ENCODE measurements around the gene TMEM179. TPM values are rescaled to one million over a fixed set of nuclear protein-coding genes. Genes with fewer than 3 reads are reported as not detected.

TMEM179 gene
- total RNA-seq, 2 donors from 2014 or later, result 0.52 to 2.2 TPM

DNA sequence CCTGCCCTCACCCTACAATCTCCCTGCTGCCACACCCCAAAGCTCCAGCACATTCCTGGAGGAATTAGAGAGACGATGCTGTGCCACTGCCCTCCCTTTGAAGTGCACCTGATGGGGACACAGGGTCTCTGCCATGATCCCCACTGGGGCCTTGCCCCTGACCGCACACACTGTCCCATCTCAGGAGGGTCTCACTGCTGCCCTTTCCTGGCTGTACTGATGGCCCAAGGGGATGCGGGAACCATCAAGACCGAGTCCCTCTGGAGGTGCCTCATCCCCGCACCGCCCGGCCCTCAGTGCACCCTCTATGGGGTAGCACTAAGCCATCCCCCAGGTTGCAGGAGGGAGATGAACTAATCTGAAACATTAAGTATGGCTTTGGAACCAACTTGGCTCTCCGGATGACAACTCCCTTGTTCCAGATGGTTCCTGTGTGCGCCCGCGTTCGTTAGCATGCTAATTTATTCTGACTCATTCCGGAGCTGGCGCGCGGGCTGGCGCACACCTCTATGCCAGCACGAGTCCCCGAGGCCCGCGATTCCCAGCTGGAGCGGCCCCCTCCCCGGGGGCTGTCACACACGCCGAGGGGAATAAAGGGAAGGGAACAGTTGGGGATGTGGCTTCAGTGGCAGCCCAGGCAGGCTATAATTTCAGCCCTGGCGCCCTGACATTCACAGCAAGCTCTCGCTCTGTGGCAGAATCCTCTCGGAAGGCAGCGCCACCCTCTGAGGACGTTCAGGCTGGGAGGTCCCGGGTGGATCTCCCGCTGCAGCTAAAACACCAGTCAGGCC is 59.2 kb downstream of the TMEM179 start:
- Histone ChIP-seq H3K4me3 (no peak overlapping the region), H3K36me3 (no peaks in the 10 kb centered on the region), H3K4me1 (peaks cover 0 to 7% of the 10 kb centered on the region in 2 donors), H3K9me3 (no peaks in the 10 kb centered on the region), H3K27me3 (no peaks in the 10 kb centered on the region), H3K27ac (no peak overlapping the region)
- TF ChIP-seq, protein P1, sequence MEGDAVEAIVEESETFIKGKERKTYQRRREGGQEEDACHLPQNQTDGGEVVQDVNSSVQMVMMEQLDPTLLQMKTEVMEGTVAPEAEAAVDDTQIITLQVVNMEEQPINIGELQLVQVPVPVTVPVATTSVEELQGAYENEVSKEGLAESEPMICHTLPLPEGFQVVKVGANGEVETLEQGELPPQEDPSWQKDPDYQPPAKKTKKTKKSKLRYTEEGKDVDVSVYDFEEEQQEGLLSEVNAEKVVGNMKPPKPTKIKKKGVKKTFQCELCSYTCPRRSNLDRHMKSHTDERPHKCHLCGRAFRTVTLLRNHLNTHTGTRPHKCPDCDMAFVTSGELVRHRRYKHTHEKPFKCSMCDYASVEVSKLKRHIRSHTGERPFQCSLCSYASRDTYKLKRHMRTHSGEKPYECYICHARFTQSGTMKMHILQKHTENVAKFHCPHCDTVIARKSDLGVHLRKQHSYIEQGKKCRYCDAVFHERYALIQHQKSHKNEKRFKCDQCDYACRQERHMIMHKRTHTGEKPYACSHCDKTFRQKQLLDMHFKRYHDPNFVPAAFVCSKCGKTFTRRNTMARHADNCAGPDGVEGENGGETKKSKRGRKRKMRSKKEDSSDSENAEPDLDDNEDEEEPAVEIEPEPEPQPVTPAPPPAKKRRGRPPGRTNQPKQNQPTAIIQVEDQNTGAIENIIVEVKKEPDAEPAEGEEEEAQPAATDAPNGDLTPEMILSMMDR (IDR thresholded peaks at IDR 0.05), result no peak
- no peak for DNase-seq (ENCODE audit: low spot score)

DNA sequence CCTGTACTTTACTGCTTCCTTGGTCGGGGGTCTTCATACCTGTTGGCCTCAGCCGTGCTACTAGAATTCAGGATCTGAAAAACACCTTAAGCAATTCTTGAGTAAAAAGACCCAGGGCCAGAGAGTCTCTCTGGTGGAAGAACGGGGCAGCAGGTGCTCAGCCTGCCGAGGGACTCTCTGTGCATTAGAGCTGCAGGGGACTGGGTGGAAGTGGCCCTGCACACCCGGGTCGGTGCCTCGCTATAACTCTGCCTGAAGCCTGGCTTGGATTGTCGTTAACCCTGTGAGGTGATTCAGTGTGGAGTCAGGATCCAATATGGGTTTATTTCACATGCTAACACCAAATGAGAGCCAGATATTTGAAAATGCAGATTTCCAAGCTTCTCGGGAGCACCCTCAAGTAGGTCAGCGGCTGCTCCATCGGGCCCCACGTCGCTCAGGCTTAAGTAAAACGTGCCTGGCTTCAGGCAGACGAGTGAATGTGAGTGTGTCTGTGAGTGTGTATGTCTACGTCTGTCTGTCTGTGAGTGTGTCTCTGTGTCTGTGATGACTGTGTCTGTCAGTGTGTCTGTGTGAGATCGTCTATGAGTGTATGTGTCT is 60.1 kb downstream of the TMEM179 start:
- Histone ChIP-seq H3K4me1 (peaks cover 0 to 7% of the 10 kb centered on the region in 2 donors), H3K27me3 (no peaks in the 10 kb centered on the region), H3K27ac (no peak overlapping the region), H3K4me3 (no peak overlapping the region), H3K36me3 (no peaks in the 10 kb centered on the region), H3K9me3 (no peaks in the 10 kb centered on the region)
- TF ChIP-seq, protein P1 (IDR thresholded peaks at IDR 0.05), result no peak
- DNase-seq (ENCODE audit: low spot score), result no peak

DNA sequence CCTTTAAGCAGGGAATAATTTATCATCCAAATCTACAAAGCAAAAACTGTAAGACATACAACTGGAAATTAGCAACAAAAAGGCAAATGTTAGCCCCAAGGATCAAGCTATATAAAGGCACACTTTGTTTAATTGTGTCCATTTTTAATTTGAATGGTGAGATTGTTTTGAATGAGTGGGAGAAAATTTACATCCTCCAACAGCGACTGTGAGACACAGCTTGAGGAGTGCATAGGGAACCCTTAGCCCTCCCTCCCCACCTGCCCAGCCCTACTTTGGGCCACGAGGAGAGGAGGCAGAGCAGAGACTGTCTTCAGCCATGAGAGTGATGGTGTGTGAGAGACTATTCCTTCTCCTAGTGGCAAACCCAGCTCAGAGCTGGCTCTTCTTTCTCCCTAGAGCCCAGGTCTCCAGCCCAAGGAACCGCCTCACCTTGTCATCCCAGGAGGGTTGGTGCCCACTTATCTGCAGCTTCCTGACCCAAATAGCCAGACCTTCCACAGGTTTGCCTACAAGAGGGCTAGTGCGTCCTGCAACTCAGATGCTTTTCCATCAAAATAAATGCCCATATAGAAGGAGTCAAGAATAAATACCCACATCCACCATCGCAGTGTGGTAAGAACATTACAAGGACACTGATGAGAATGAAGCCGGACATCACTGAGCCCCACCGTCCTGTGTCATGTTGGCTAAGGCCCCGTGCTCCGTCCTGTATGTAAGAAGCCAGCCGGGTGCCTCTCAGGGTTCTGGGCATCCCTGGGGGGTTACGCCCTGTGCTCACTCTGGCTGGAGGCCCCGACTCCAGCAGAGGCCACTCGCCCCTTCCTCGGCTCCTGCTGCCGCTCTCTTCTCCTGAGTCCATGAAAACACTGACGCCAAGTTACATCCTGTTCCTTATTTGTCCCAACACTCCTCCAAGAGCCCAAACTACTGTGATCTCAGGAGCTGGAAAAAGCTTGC is 61.4 kb downstream of the TMEM179 start:
- no peaks in the 10 kb centered on the region for H3K9me3 ChIP-seq
- peaks cover 0 to 7% of the 10 kb centered on the region in 2 donors for H3K4me1 ChIP-seq
- no peaks in the 10 kb centered on the region for H3K27me3 ChIP-seq
- H3K27ac ChIP-seq, result no peak overlapping the region
- no peak for DNase-seq (ENCODE audit: low spot score)
- H3K36me3 ChIP-seq, result no peaks in the 10 kb centered on the region
- TF ChIP-seq, protein P1 (IDR thresholded peaks at IDR 0.05), result no peak
- H3K4me3 ChIP-seq, result no peak overlapping the region

DNA sequence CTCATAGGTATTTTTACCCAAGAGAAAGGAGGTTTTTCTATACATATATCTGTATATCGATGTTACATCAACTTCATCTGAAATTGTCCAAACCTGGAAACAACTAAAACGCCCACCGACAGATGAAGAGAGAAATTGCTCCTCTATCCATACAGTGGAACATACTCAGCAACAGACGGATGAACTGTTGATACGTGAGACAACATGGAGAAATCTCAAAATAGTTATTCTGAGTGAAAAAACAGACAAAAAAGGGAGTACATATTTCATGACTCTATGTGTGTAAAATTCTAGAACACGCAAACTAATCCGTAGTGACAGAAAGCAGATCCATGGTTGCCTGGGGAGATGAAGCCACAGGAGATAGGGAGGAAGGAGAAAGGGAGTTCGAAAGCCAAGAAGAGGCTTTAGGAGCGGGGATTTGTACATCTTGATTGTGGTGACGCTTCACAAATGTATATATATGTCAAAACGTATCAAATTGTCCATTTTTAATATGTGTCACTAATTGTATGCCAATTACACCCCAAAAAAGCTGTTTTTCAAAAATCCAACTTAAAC is 62.6 kb downstream of the TMEM179 start:
- Histone ChIP-seq H3K27ac (no peak overlapping the region), H3K4me3 (no peak overlapping the region), H3K27me3 (no peaks in the 10 kb centered on the region), H3K4me1 (peaks cover 0 to 7% of the 10 kb centered on the region in 2 donors), H3K36me3 (no peaks in the 10 kb centered on the region), H3K9me3 (no peaks in the 10 kb centered on the region)
- TF ChIP-seq, protein P1 (IDR thresholded peaks at IDR 0.05), result no peak
- no peak for DNase-seq (ENCODE audit: low spot score)

Other genes starting within 250 kb of the TMEM179 start
- 100 to 1,000 TPM in 1 of 2 donors, 10 to 100 TPM in 1; 59.5 to 135 TPM for gene C14orf180, start 25.0 kb downstream of the TMEM179 start, total RNA-seq
- gene INF2, start 84.8 kb upstream of the TMEM179 start, total RNA-seq, result 10 to 100 TPM; 21.9 to 43.5 TPM
- 100 to 1,000 TPM; 113 to 158 TPM for gene ADSS1, start 119.5 kb upstream of the TMEM179 start, total RNA-seq
- 100 to 1,000 TPM; 137 to 238 TPM for gene SIVA1, start 148.4 kb upstream of the TMEM179 start, total RNA-seq
- gene AKT1, start 191.0 kb upstream of the TMEM179 start, total RNA-seq, result 10 to 100 TPM; 77.7 to 93.8 TPM
- 1 to 10 TPM; 8.5 to 9.0 TPM for gene ZBTB42, start 196.3 kb upstream of the TMEM179 start, total RNA-seq